SK-N-SH (cell line): ENCODE results near the gene CYLD. TPM values are rescaled to one million over a fixed set of nuclear protein-coding genes. Genes with fewer than 3 reads are reported as not detected.

Source experiments
- CTCF ChIA-PET: fragments of 300-600, 350-600 bp; formaldehyde crosslinking; extraction: SDS; loops from one replicate; lab custom pipeline; 2021; lab: Yijun Ruan, JAX
- POLR2A ChIA-PET: fragments of 350-600 bp; sonication (Branson Sonifier 250); formaldehyde crosslinking; extraction: SDS; loops from one replicate; lab custom pipeline; 2020; ENCODE audit warnings: antibody characterized with exemption, inconsistent platforms; lab: Yijun Ruan, JAX
- DNase-seq: peaks from one replicate; pipeline ENCODE4 v3.0.0; 2012
- H2AFZ ChIP-seq: fragments of 200-600 bp; sonication (generic); 2 replicates; pipeline ENCODE4 v1.8.1; 2016; ENCODE audit warnings: antibody characterized with exemption, mild to moderate bottlenecking, low read depth
- H3F3A ChIP-seq: fragments of 200-600 bp; sonication (generic); replicated peaks from 2 replicates; pipeline ENCODE3; 2016; ENCODE audit warnings: antibody characterized with exemption, mild to moderate bottlenecking; ENCODE audit not compliant: insufficient read depth
- H3K27ac ChIP-seq, 2 experiments: fragments of 200-500 bp in 1 of 2; fragments of 200-600 bp in 1 of 2; sonication (Bioruptor generic) in 1 of 2; sonication (generic), shearing (Covaris generic) in 1 of 2; 2 replicates each; pipeline versions ENCODE4 v1.5.1 to v1.6.1; 2014 to 2016; ENCODE audit warnings: low read depth in 2 of 2, inconsistent platforms in 1 of 2, low read length in 1 of 2, mild to moderate bottlenecking in 1 of 2, mixed read lengths in 1 of 2
- H3K27me3 ChIP-seq: fragments of 200-600 bp; sonication (generic), shearing (Covaris generic); 2 replicates; pipeline ENCODE4 v1.6.1; 2016; ENCODE audit warnings: mixed run types; ENCODE audit not compliant: insufficient read depth
- H3K36me3 ChIP-seq, 2 experiments: fragments of 200-500 bp in 1 of 2; fragments of 200-600 bp in 1 of 2; sonication (Bioruptor generic) in 1 of 2; sonication (generic) in 1 of 2; replicated peaks in 1 of 2; 2 replicates each; pipeline versions ENCODE3 to v1.5.1; 2014 to 2016; ENCODE audit warnings: low read length in 1 of 2, mild to moderate bottlenecking in 1 of 2; ENCODE audit not compliant: insufficient read depth in 2 of 2, control insufficient read depth in 1 of 2
- H3K4me1 ChIP-seq, 2 experiments: fragments of 200-500 bp in 1 of 2; fragments of 200-600 bp in 1 of 2; sonication (Bioruptor generic) in 1 of 2; sonication (generic), shearing (Covaris generic) in 1 of 2; 2 replicates each; pipeline versions ENCODE4 v1.5.1 to v1.6.1; 2014 to 2016; ENCODE audit warnings: low read depth in 1 of 2, low read length in 1 of 2, mixed run types in 1 of 2; ENCODE audit not compliant: insufficient read depth in 2 of 2, control insufficient read depth in 1 of 2
- H3K4me2 ChIP-seq: fragments of 200-600 bp; sonication (generic), shearing (Covaris generic); 2 replicates; pipeline ENCODE4 v1.6.1; 2017; ENCODE audit warnings: mixed run types
- H3K4me3 ChIP-seq, 2 experiments: fragments of 200-500 bp in 1 of 2; fragments of 200-600 bp in 1 of 2; sonication (Bioruptor generic) in 1 of 2; sonication (generic), shearing (Covaris generic) in 1 of 2; 2 replicates each; pipeline versions ENCODE4 v1.5.1 to v1.8.1; 2014 to 2016; ENCODE audit warnings: low read depth in 2 of 2, inconsistent platforms in 1 of 2, low read length in 1 of 2, mild to moderate bottlenecking in 1 of 2, mixed read lengths in 1 of 2, moderate library complexity in 1 of 2
- H3K79me2 ChIP-seq: fragments of 200-600 bp; sonication (generic); 2 replicates; pipeline ENCODE4 v1.8.1; 2017; ENCODE audit warnings: mild to moderate bottlenecking; ENCODE audit not compliant: insufficient read depth
- H3K9ac ChIP-seq: fragments of 200-600 bp; sonication (generic); 2 replicates; pipeline ENCODE4 v1.6.1; 2017; ENCODE audit warnings: mixed run types
- H3K9me2 ChIP-seq: fragments of 200-600 bp; sonication (generic); 2 replicates; pipeline ENCODE4 v1.6.1; 2017; ENCODE audit warnings: mixed run types
- H3K9me3 ChIP-seq: fragments of 200-600 bp; sonication (generic); 2 replicates; pipeline ENCODE4 v1.6.1; 2017; ENCODE audit warnings: mixed run types, mild to moderate bottlenecking, moderate library complexity
- H4K20me1 ChIP-seq: fragments of 200-600 bp; sonication (generic); 2 replicates; pipeline ENCODE4 v1.6.1; 2017; ENCODE audit warnings: mild to moderate bottlenecking, mixed run types; ENCODE audit not compliant: insufficient read depth
- CHD2 ChIP-seq: fragments of 150-350 bp; IDR thresholded peaks from 2 replicates; pipeline ENCODE4 v1.6.1; 2018; ENCODE audit warnings: low read length; ENCODE audit not compliant: partially characterized antibody
- EP300 ChIP-seq, 2 experiments: IDR thresholded peaks; 2 replicates each; pipeline versions ENCODE4 v1.4.0 to v1.6.1; 2012; ENCODE audit warnings: borderline replicate concordance in 1 of 2, low read depth in 1 of 2, low read length in 1 of 2
- FOSL2 ChIP-seq: IDR thresholded peaks from 2 replicates; pipeline ENCODE4 v1.4.0; 2012; ENCODE audit warnings: low read depth, mild to moderate bottlenecking, moderate library complexity, borderline replicate concordance
- FOXM1 ChIP-seq: IDR thresholded peaks from 2 replicates; pipeline ENCODE4 v1.4.0; 2012; ENCODE audit warnings: low read depth, mild to moderate bottlenecking
- JUND ChIP-seq: IDR thresholded peaks from 2 replicates; pipeline ENCODE4 v1.4.0; 2012
- NRF1 ChIP-seq: IDR thresholded peaks from 2 replicates; pipeline ENCODE4 v1.6.1; 2012; ENCODE audit warnings: low read depth, mild to moderate bottlenecking, low read length
- RFX5 ChIP-seq: IDR thresholded peaks from 2 replicates; pipeline ENCODE4 v1.6.1; 2012; ENCODE audit warnings: mild to moderate bottlenecking, improper control_type of control experiment, low read length
- RXRA ChIP-seq: IDR thresholded peaks from 2 replicates; pipeline ENCODE4 v1.4.0; 2012; ENCODE audit warnings: low read depth, mild to moderate bottlenecking, borderline replicate concordance
- SMC3 ChIP-seq: IDR thresholded peaks from 2 replicates; pipeline ENCODE4 v1.6.1; 2012; ENCODE audit warnings: low read depth, low read length, improper control_type of control experiment
- YY1 ChIP-seq: IDR thresholded peaks from 2 replicates; pipeline ENCODE4 v1.4.0; 2012; ENCODE audit warnings: low read depth, mild to moderate bottlenecking
- WGBS: methylation state at CpG from one replicate; pipeline ENCODE4 v1.1.6; 2017; ENCODE audit warnings: low lambda C conversion rate; 5-methylcytosine and 5-hydroxymethylcytosine counted together
- polyA plus RNA-seq, 3 experiments: library from polyadenylated mRNA; depleted of rRNA; stranded (reverse); fragments of >200 nt; gene quantifications; 2 replicates each; pipeline ENCODE4 v1.2.3, GENCODE V29; 2012
- TF ChIP-seq, protein P1 (sequence below): IDR thresholded peaks from 2 replicates; pipeline ENCODE4; 2012
- TF ChIP-seq, protein P2 (sequence below): IDR thresholded peaks from 2 replicates; pipeline ENCODE4 v1.4.0; 2012; ENCODE audit warnings: low read depth, borderline replicate concordance
- TF ChIP-seq, protein P3 (sequence below): fragments of 150-350 bp; IDR thresholded peaks from 2 replicates; pipeline ENCODE4 v1.6.1; 2017; ENCODE audit warnings: antibody characterized with exemption, low read length, low read depth, borderline replicate concordance

Gene CYLD
- polyA plus RNA-seq, 1 of the 3 experiments (the other 2 are of a cell fraction): 6.5 TPM

DNA sequence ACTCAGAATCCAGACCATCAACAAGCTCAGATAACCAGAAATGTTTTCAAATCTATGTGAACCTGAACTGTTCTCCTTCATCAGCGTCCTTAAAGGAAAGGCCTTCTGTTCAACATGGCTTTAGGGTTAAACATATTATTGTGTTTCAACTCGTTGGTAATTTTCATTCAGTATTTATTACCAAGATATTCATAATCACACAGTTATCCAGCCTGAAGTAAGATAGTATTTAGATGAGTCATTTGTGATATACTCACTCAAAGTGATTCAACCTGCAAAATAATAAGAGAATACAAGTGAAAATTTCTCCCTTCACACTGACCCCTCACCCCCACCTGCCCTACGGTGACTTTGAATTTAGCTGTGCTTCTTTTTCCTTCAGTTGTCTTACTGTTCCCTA, 3.0 kb downstream of the CYLD start:
- no peak overlapping the region for H3K4me3 ChIP-seq

DNA sequence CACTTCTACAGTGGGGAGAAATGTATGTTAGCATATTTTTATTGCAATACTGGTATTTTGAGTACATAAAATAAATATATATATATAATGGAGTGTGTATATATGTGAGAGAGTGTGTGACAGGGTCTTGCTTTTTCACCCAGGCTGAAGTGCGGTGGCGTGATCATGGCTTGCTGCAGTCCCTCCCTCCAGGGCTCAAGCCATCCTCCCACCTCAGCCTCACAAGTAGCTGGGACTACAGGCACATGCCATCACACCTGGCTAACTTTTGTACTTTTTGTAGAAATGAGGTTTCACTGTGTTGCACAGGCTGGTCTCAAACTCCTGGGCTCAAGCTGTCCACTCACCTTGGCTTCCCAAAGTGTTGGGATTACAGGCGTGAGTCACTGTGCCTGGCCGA, 4.1 kb downstream of the CYLD start:
- Histone ChIP-seq H2AFZ (no peak overlapping the region), H4K20me1 (no peaks in the 10 kb centered on the region), H3K4me2 (no peak overlapping the region), H3K27ac (no peak overlapping the region), H3K36me3 (peaks cover 16 to 18% of the 10 kb centered on the region in 2 experiments), H3K79me2 (peaks cover 4% of the 10 kb centered on the region), H3K9me3 (no peaks in the 10 kb centered on the region), H3K9ac (no peak overlapping the region), H3K4me1 (peaks cover 10 to 12% of the 10 kb centered on the region in 2 experiments; a peak in 3 of 4 replicates), H3K4me3 (no peak overlapping the region), H3F3A (peaks cover 8% of the 10 kb centered on the region), H3K27me3 (no peaks in the 10 kb centered on the region), H3K9me2 (no peaks in the 10 kb centered on the region)
- DNase-seq: no peak
- WGBS: 82% methylated on average over 4 of the region's 4 CpGs
- no peak for TF ChIP-seq FOXM1
- no peak for TF ChIP-seq RFX5
- TF ChIP-seq CHD2: no peak
- TF ChIP-seq, protein P1, sequence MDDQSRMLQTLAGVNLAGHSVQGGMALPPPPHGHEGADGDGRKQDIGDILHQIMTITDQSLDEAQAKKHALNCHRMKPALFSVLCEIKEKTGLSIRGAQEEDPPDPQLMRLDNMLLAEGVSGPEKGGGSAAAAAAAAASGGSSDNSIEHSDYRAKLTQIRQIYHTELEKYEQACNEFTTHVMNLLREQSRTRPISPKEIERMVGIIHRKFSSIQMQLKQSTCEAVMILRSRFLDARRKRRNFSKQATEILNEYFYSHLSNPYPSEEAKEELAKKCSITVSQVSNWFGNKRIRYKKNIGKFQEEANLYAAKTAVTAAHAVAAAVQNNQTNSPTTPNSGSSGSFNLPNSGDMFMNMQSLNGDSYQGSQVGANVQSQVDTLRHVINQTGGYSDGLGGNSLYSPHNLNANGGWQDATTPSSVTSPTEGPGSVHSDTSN: no peak
- no peak for TF ChIP-seq RXRA
- TF ChIP-seq, protein P2, sequence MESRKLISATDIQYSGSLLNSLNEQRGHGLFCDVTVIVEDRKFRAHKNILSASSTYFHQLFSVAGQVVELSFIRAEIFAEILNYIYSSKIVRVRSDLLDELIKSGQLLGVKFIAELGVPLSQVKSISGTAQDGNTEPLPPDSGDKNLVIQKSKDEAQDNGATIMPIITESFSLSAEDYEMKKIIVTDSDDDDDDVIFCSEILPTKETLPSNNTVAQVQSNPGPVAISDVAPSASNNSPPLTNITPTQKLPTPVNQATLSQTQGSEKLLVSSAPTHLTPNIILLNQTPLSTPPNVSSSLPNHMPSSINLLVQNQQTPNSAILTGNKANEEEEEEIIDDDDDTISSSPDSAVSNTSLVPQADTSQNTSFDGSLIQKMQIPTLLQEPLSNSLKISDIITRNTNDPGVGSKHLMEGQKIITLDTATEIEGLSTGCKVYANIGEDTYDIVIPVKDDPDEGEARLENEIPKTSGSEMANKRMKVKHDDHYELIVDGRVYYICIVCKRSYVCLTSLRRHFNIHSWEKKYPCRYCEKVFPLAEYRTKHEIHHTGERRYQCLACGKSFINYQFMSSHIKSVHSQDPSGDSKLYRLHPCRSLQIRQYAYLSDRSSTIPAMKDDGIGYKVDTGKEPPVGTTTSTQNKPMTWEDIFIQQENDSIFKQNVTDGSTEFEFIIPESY: no peak
- no peak for TF ChIP-seq EP300 (IDR thresholded peaks at IDR 0.05; ENCODE audit: borderline replicate concordance in 1 of 2, low read depth in 1 of 2, low read length in 1 of 2)
- TF ChIP-seq SMC3: no peak
- POLR2A ChIA-PET: no interaction called here
- CTCF ChIA-PET: interaction anchor here (1.1 to 2.0 kb wide), 6 partner anchors 14 to 377 kb away, joined by 3 to 7 read pairs (median 4); partner anchors contain the start of gene BRD7

More for the DNA sequence above, 3.0 kb downstream of the CYLD start:
- no peak for DNase-seq
- 58% methylated on average over 3 of the region's 3 CpGs for WGBS
- TF ChIP-seq, protein P3, sequence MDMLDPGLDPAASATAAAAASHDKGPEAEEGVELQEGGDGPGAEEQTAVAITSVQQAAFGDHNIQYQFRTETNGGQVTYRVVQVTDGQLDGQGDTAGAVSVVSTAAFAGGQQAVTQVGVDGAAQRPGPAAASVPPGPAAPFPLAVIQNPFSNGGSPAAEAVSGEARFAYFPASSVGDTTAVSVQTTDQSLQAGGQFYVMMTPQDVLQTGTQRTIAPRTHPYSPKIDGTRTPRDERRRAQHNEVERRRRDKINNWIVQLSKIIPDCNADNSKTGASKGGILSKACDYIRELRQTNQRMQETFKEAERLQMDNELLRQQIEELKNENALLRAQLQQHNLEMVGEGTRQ: no peak
- TF ChIP-seq NRF1 (no peak), FOSL2 (peak; percentile 42; the same call in 1 of the 2 replicates), YY1 (no peak), JUND (peak; percentile 40)
- CTCF ChIA-PET: interaction anchor here (1.1 to 2.0 kb wide), 2 partner anchors 68 to 80 kb away, joined by 3 to 6 read pairs; no protein-coding TSS in a partner anchor
- Histone ChIP-seq H2AFZ (no peak overlapping the region), H3K4me2 (peak overlapping the region; percentile 45), H3F3A (peaks cover 8% of the 10 kb centered on the region), H3K27ac (peak overlapping the region in 1 of 2 experiments; percentile 47; a peak in 2 of 4 replicates), H3K79me2 (peaks cover 4% of the 10 kb centered on the region), H3K9ac (no peak overlapping the region), H4K20me1 (no peaks in the 10 kb centered on the region), H3K4me1 (peaks cover 10 to 12% of the 10 kb centered on the region in 2 experiments; a peak in 3 of 4 replicates), H3K27me3 (no peaks in the 10 kb centered on the region), H3K9me3 (no peaks in the 10 kb centered on the region), H3K36me3 (peaks cover 7 to 9% of the 10 kb centered on the region in 2 experiments), H3K9me2 (no peaks in the 10 kb centered on the region)
- POLR2A ChIA-PET: no interaction called here
